Measurements from ENCODE around the gene TNKS1BP1. TPM values are rescaled to one million over a fixed set of nuclear protein-coding genes. Genes with fewer than 3 reads are reported as not detected.

Gene TNKS1BP1
- total RNA-seq, 2 experiments from 2014 or later = 12.9 to 13.2 TPM

DNA sequence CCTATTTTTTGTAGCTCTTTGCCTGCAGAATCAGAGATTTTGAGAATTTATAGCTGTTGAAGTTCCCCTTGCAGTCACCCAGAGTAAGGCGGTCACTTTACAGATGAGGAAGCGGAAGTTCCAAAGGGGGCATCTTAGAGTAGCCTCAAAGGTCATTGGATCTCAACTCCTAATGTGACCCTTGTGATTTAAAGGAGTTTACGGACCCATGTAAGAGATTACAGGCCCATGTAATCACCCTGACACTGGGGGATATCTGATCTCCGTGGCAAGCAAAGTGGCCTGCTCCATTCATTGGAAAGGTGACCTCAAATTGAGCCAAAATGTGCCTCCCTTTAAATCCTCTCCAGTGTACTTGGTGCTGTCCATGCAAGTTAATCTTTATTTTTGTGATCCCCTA, 29.1 kb upstream of the TNKS1BP1 start:
- peaks cover 4% of the 10 kb centered on the region for H3K4me1 Mint-ChIP-seq (ENCODE audit: low read depth)
- H3K4me1 ChIP-seq (ENCODE audit: insufficient read depth, low read length) = peaks cover 6% of the 10 kb centered on the region
- POLR2A ChIA-PET = no interaction called here
- ATAC-seq (ENCODE audit: poor library complexity) (no peak), DNase-seq (no peak)
- TF ChIP-seq CTCF (IDR thresholded peaks at IDR 0.05) = no peak
- H3K27me3 Mint-ChIP-seq = peaks cover 23% of the 10 kb centered on the region
- peaks cover 0 to 3% of the 10 kb centered on the region in 2 experiments for H3K27me3 ChIP-seq (ENCODE audit: control insufficient read depth in 1 of 2, insufficient read depth in 2 of 2, low read length in 2 of 2)
- no peak overlapping the region for H3K4me3 Mint-ChIP-seq
- H3K36me3 ChIP-seq (ENCODE audit: insufficient read depth, low read length) = no peaks in the 10 kb centered on the region
- H3K27ac Mint-ChIP-seq = no peak overlapping the region
- H3K4me3 ChIP-seq (ENCODE audit: low read length) = no peak overlapping the region
- no peaks in the 10 kb centered on the region for H3K9me3 Mint-ChIP-seq
- no peak overlapping the region for H3K27ac ChIP-seq (ENCODE audit: low read depth in 1 of 2, low read length in 2 of 2)
- CTCF ChIA-PET = no interaction called here
- no peaks in the 10 kb centered on the region for H3K9me3 ChIP-seq (ENCODE audit: control insufficient read depth in 1 of 2, insufficient read depth in 1 of 2, low read length in 2 of 2)
- intact Hi-C loops (cut with DNase I, micrococcal nuclease) = no loop called here
- no peaks in the 10 kb centered on the region for H3K36me3 Mint-ChIP-seq (ENCODE audit: low read depth)

DNA sequence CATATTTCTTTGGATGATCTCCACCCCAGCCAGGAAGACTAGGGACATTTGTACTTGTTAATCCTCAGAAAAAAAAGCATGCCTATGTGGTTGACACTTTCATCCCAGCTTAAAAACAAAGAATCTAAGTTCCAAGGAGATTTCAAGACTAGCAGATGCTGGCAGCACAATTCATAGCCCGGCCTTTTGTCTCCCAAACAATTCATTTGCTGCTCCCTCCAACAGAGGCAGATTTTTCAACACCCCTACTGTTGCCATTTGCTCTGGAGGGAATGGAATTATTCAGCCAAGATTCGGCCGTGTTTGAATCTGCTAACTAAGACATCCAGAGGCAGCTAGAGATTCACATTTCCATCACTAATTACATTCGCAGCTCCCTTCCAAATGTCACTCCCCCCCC, 28.7 kb upstream of the TNKS1BP1 start:
- H3K9me3 ChIP-seq (ENCODE audit: control insufficient read depth in 1 of 2, insufficient read depth in 1 of 2, low read length in 2 of 2) = no peaks in the 10 kb centered on the region
- Mint-ChIP-seq H3K27me3 (peaks cover 23% of the 10 kb centered on the region), H3K27ac (no peak overlapping the region), H3K9me3 (no peaks in the 10 kb centered on the region), H3K36me3 (ENCODE audit: low read depth) (no peaks in the 10 kb centered on the region), H3K4me3 (no peak overlapping the region), H3K4me1 (ENCODE audit: low read depth) (peaks cover 4% of the 10 kb centered on the region)
- DNase-seq = no peak
- ChIA-PET CTCF (no interaction called here), POLR2A (no interaction called here)
- intact Hi-C loops (cut with DNase I, micrococcal nuclease) = no loop called here
- no peak overlapping the region for H3K27ac ChIP-seq (ENCODE audit: low read depth in 1 of 2, low read length in 2 of 2)
- no peak for TF ChIP-seq CTCF (IDR thresholded peaks at IDR 0.05)
- H3K27me3 ChIP-seq (ENCODE audit: control insufficient read depth in 1 of 2, insufficient read depth in 2 of 2, low read length in 2 of 2) = peaks cover 0 to 3% of the 10 kb centered on the region in 2 experiments
- H3K4me3 ChIP-seq (ENCODE audit: low read length) = no peak overlapping the region
- H3K4me1 ChIP-seq (ENCODE audit: insufficient read depth, low read length) = peaks cover 6% of the 10 kb centered on the region
- H3K36me3 ChIP-seq (ENCODE audit: insufficient read depth, low read length) = no peaks in the 10 kb centered on the region
- no peak for ATAC-seq (ENCODE audit: poor library complexity)

DNA sequence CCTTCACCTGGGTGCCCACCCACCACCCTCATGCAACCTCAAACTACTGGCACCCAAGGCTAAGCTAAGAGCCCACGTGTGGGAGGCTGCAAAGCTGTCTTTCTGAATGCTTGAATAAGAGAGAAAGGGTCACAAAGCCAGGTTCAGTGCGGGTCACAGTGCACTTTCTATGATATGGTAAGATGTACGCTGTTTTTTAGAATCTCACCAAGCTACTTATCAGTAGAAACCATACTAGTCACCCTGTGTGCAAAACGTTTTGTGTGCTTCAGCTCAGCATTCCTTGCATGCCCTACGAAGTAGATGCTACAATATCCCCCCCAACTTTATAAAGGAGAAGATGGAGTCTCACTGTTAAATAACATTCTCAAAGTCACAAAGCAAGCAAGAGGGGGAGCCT, 28.3 kb upstream of the TNKS1BP1 start:
- H3K9me3 Mint-ChIP-seq = no peaks in the 10 kb centered on the region
- H3K27ac Mint-ChIP-seq = no peak overlapping the region
- H3K9me3 ChIP-seq (ENCODE audit: control insufficient read depth in 1 of 2, insufficient read depth in 1 of 2, low read length in 2 of 2) = no peaks in the 10 kb centered on the region
- H3K27me3 ChIP-seq (ENCODE audit: control insufficient read depth in 1 of 2, insufficient read depth in 2 of 2, low read length in 2 of 2) = peaks cover 0 to 3% of the 10 kb centered on the region in 2 experiments
- H3K27ac ChIP-seq (ENCODE audit: low read depth in 1 of 2, low read length in 2 of 2) = no peak overlapping the region
- no peak for TF ChIP-seq CTCF (IDR thresholded peaks at IDR 0.05)
- ChIA-PET CTCF (no interaction called here), POLR2A (no interaction called here)
- H3K4me1 Mint-ChIP-seq (ENCODE audit: low read depth) = peaks cover 4% of the 10 kb centered on the region
- no peaks in the 10 kb centered on the region for H3K36me3 Mint-ChIP-seq (ENCODE audit: low read depth)
- peaks cover 6% of the 10 kb centered on the region for H3K4me1 ChIP-seq (ENCODE audit: insufficient read depth, low read length)
- H3K27me3 Mint-ChIP-seq = peaks cover 23% of the 10 kb centered on the region
- no peak overlapping the region for H3K4me3 ChIP-seq (ENCODE audit: low read length)
- intact Hi-C loops (cut with DNase I, micrococcal nuclease) = no loop called here
- no peak for DNase-seq
- no peaks in the 10 kb centered on the region for H3K36me3 ChIP-seq (ENCODE audit: insufficient read depth, low read length)
- ATAC-seq (ENCODE audit: poor library complexity) = no peak
- no peak overlapping the region for H3K4me3 Mint-ChIP-seq

Data from CD4-positive, alpha-beta T cell (primary cell).